ENCODE measurements around the gene SIGLEC12.

DNA sequence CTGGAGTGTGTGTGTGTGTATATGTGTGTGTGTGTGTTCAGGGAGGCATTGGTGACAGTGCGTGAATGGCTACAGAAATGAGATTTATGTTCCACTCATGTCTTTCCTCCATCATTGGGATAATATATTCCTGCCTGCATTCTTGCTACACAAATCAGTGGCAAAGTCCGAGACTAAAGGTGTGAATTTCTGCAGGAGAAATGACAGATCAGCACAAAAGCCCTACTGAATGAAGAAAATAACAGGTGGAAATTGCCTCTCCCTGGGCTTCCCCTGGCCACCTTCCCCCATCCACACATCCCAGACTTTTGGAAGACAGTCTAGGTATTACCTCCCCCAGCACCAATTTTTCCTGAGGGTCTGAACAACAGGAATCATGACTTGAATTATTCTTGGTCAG lies 19.8 kb upstream of the SIGLEC12 start:
- no peak for TF ChIP-seq POLR2AphosphoS5 (IDR thresholded peaks at IDR 0.05; ENCODE audit: low read depth, low read length)
- no peak for TF ChIP-seq SIN3A (IDR thresholded peaks at IDR 0.05; ENCODE audit: borderline replicate concordance, insufficient read depth, low read length)
- no peak for TF ChIP-seq TAF1 (IDR thresholded peaks at IDR 0.05; ENCODE audit: borderline replicate concordance, insufficient read depth, low read length)
- TF ChIP-seq FOXP2 (optimal IDR thresholded peaks at IDR 0.05; ENCODE audit: borderline replicate concordance, extremely low read depth, extremely low read length, insufficient read depth): no peak
- TF ChIP-seq, protein P1, sequence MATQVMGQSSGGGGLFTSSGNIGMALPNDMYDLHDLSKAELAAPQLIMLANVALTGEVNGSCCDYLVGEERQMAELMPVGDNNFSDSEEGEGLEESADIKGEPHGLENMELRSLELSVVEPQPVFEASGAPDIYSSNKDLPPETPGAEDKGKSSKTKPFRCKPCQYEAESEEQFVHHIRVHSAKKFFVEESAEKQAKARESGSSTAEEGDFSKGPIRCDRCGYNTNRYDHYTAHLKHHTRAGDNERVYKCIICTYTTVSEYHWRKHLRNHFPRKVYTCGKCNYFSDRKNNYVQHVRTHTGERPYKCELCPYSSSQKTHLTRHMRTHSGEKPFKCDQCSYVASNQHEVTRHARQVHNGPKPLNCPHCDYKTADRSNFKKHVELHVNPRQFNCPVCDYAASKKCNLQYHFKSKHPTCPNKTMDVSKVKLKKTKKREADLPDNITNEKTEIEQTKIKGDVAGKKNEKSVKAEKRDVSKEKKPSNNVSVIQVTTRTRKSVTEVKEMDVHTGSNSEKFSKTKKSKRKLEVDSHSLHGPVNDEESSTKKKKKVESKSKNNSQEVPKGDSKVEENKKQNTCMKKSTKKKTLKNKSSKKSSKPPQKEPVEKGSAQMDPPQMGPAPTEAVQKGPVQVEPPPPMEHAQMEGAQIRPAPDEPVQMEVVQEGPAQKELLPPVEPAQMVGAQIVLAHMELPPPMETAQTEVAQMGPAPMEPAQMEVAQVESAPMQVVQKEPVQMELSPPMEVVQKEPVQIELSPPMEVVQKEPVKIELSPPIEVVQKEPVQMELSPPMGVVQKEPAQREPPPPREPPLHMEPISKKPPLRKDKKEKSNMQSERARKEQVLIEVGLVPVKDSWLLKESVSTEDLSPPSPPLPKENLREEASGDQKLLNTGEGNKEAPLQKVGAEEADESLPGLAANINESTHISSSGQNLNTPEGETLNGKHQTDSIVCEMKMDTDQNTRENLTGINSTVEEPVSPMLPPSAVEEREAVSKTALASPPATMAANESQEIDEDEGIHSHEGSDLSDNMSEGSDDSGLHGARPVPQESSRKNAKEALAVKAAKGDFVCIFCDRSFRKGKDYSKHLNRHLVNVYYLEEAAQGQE (IDR thresholded peaks at IDR 0.05; ENCODE audit: insufficient read depth in 1 of 2, low read depth in 2 of 2, low read length in 2 of 2): no peak
